Stimulated activated CD4-positive, alpha-beta T cell treated with anti-CD3 and anti-CD28 coated beads, Interleukin-1b, Interleukin-23, amount 100 ng/mL, for 4 hours (primary cell): ENCODE data around the gene ELF1.
"Not testable (repeated sequence)": the region's sequence is repeated elsewhere in the genome, so short reads cannot be mapped to it uniquely, and the experiment has no call there.

Source experiments
- DNase-seq, 2 donors: peaks; one replicate each; pipeline ENCODE4 v3.0.0-alpha.2; 2020; ENCODE audit warnings: low read depth in 2 of 2

Gene ELF1

DNA sequence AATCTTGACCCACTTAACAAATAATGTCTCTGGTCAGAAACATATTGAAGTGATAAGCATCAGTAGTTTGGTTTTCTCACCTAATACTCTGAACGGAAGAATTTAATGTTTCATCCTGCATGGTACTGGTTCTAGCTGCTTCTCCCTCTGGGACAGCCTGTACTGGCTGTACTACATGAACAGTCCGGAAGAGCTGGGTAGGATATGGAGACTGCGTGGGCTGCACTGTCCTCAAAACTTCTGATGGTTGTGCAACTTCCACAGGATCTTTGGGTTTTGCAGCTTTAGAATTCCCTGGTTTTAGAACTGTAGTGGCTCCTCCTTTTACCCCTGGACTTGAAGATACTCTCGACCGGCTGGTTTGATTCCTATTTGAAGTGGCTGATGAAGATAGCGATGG, 78.3 kb downstream of the ELF1 start:
- no peak for DNase-seq

DNA sequence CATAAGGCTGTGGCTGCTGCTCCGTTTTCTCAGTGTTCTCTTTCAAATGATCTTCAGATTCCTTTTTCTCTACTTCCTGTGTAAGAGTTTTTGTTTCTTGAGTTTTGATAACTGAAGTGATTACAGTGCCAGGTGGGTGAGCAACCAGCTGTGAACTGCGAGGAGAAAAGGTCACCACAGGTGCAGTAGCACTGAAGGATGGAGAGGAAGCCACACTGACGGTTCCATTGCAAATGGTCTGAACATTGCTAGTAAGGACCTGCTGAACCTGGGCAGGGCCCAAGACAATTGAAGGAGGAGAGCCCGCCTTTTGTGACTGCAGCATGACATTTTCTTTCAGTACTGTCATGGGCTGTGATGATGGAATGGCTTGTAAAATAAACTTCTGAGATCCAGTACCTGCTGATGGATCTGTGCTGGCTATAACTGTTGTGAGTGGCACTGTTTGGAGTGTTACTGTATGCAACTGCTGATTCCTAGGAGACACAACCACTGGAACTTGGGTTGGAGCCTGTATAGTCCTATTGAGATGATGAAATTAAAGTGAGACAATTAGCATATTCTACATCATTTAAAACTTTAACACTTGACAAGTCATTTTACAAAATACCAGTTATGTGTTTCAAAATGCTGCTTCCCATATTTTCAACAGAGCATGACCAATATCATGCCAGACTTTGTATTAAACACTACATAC, 85.5 kb downstream of the ELF1 start:
- no peak for DNase-seq

DNA sequence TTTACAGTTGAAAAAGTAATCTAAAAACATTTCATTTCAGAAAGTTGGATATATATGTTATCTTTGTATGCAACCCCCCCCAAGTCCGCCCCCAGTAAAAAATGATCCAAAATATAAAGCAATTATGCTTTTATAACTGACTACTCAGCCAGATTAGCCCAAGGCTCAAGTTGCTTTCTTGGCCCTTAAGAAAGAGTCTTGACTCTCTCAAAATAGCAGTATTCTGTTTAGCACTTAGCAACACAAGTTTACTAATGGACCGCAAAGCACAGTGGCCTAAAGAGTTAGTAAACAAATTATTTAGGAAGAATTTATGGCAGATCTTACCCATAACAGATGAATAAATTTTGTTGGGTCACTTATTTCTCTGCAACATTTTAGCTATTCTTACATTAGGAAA, 86.9 kb downstream of the ELF1 start:
- DNase-seq, result no peak

DNA sequence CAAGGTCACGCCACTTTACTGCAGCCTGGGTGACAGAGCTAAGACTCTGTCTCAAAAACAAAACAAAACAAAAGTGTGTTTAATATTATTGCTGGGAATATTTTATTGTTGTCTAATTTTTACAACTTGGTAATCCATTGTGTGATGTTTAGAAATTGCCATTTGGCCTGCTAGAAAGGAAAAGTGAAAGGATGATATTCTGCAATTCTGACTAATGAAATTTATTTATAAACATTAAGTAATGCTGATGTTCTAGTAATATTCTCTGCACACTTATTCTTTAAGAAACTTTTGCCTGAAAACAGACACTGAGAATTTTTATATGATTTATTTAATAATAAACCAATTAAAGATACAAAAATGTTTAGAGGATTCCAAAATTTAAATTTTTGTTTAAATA, 87.4 kb downstream of the ELF1 start:
- DNase-seq, result no peak

DNA sequence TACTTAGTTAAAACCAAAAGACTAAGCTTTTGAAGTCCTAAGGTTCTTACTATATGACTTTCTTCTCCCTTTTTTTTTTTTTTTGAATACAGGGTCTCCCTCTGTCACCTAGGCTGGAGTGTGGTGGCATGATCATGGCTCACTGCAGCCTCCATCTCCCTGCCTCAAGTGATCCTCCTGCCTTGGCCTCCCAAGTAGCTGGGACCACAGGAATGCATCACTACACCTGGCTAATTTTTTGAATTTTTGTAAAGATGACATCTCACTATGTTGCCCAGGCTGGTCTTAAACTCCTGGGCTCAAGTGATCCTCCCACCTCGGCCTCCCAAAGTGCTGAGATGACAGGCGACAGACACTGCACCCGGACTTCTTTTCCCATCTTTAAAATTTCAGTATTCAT, 89.2 kb downstream of the ELF1 start:
- not testable (repeated sequence) for DNase-seq

DNA sequence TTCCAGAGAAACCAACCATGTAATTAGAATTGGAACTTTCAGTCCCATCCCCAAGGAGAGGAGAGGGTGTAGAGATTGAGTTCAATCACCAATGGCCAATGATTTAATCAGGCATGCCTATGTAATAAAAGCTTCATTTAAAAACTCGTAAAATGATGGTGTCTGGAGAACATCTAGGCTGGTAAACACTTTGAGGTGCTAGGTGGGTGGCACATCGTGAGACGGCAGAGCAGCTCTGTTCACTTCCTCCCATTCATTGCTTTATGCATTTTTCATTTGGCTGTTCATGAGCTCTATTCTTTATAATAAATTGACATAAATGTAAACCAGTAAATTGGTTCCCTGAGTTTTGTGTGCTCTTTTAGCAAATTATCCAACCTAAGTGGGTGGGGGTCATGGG, 90.1 kb downstream of the ELF1 start:
- DNase-seq, result no peak

DNA sequence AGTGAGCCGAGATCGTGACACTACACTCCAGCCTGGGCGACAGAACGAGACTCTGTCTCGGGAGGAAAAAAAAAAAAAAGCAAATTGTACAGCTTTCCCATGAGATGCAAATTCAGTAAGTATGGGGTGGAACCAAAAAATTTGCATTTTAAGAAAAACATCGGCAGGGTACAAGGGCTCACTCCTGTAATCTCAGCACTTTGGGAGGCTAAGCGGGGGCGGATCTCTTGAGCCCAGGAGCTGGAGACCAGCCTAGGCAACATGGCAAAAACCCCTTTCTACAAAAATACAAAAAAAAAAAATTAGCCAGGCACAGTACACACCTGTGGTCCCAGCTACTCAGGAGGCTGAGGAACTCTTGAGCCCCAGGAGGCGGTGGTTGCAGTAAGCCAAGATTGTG, 91.2 kb downstream of the ELF1 start:
- DNase-seq, result no peak

DNA sequence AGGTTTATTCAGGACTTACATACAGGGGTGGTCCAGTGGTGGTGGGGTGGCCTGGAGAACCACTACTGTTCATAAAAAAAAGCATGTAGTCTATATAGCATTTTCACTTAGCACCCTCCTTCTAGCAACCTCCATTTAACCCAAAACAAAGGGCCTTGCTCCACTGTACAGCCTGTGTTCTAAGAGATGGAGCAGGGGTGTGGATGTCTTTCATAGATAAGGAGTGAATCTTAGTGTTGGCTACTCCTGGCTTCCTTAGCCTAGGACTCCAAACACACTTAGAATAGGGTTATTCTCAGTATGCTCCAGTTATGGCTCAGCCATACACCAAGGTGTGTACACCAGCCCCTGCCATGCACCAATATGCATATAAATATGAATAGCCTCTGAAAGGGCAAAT, 95.2 kb downstream of the ELF1 start:
- no peak for DNase-seq

DNA sequence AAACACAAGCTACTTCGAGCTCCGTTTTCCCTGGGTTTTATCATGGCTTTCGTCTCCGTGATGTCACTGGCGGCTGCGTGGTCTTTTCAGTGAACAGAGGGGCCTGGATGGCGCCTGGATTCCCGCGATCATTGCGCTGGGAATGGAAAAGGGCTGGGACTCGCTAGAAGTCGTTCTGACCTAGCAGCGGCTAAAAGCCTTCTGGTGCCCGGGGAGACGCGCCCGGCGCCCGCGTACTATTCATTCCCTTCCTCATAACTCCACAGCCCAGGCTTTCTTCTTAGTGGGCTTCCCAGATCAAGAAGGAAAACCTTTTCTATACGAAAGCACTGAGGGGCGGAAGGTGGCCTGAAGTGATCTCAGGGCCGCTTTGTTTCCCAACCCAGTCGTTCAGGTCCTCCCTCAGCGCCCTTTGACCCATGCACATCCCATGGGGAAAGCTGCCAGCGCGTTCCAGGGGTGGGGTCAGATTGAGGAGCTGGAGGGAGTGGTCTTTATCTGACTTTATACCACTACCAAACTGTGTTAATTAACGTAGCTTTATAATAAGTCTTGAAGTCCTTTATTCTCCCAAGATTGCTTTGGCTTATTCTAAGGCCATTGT, 96.6 kb downstream of the ELF1 start:
- DNase-seq, result no peak

DNA sequence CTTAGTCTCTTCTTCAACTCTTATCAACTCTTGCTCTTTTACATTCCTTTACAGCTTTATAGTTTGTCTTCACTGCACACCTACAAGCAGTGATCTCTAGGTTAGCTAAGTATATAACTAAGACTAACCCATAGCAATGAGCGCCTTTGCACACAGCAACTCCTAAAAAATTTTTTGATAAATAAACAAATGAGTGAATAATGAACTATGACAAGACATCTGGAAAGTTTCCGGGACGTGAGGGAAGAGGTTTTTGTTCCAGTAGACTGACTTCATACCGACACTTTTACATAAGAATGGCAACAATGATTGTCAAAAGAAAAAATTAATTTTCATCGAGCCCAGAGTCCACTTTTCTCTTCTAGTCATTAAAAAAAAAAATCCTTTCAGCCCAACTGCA, 98.3 kb downstream of the ELF1 start:
- DNase-seq, result no peak

DNA sequence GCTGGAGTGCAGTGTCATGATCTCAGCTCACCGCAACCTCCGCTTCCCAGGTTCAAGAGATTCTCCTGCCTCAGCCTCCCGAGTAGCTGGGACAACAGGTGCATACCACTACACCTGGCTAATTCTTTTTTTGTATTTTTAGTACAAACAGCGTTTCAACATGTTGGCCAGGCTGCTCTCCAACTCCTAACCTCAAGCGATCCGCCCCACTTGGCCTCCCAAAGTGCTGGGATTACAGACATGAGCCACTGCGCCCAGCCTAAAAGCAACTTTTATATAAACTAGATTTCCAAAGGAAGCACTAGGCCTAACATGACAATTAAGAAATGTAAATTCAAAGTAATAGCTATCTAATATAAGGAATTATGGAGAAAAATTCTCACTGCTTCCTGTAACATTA, 99.2 kb downstream of the ELF1 start:
- not testable (repeated sequence) for DNase-seq

DNA sequence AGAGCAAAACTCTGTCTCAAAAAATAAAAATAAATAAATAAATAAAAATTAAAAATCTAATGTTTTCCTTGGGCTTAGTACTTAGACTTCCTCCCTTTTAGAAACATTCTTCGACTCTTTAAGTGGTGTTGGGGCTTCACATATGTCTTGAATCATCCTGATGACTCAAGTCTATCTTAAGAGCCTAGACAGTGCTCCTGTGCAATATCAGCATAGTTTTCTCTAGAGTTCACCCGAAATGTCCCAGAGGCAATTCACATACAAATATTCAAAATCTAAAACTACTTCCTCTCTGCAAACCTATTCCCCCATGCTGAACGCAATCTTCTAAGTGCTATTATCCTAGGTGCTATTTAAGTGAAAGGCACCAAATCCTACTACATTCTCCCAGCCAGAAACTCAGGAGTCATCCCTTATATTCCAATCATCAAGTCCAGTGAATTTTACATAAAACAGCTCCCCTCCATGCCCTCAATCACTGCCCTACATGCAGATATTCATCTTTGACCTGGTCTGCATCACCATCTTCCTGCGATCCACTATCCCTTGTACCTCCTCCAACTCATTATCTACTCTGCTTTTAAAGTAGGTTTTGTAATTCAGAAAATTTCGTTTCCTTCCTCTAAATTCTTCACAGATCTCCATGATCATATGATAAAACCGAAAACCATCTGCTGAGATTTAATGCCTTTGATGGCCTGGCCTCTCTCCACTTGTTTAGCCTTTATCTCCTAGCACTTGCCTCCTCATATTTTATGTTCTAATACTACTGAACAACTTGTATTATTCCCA, 102.7 kb downstream of the ELF1 start:
- DNase-seq, result no peak

DNA sequence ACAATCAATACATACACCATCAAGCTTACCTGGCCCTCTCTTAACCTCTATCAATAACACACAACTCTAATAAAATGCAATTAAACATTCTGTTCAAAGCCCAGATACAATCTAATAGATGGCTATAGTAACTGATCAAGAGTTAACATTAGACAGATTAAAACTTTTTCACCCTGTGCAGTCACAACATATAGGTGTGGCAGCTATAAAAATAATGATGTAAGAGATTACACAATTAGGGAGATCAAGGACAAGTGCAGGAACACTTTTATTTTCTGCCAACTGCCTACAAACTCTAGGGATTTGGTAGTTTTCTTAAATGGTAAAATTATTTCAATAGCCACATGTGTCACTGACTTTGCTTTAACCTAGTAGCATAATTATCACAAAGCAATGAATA, 104.3 kb downstream of the ELF1 start:
- not testable (repeated sequence) for DNase-seq

DNA sequence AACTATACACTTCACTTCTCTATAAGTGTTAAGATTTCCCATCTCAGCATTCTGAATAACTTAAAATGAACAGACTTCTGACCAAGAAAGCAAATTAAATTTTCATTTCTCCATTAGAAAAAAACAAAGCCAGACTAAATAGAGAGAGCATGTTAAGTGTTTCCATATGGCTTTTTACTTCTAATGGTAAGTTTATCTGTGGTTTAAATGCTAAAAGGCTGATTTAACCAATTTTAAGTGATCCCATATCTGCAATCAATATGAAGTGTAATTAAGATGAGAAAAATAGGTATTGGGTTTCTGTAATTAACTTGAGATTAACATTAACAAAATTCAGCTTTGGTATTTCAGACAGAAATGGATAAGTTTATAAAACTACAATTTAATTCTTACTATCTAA, 107.8 kb downstream of the ELF1 start:
- DNase-seq, result no peak

DNA sequence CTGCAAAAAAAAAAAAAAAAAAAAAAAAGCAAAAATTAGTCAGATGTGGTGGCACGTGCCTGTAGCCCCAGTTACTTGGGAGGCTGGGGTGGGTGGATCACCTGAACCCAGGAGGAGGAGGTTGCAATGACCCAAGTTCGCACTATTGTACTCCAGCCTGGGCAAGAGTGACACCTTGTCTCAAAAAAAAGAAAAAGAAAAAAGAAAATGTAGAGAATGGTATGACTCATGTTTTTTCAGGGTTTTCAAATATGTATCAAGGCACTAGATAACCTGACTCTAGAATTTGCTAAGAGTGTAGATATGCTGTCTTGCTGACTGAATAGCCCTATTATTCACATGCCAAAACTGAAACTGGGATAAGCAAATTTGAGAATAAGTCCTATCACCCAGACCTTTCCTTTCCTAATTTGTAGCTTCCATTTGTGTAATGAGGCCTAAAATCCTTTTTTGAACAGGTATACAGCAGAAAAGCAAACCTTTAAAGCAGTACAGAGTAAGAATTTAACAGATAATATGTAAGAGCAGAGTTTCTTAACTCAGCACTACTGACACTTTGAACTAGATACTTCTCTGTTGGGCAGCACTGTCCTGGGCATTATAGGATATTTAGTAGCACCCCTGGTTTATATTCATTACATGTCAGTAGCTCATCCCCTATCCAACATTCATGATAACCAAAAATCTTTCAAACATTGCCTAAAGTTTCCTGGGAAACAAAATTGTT, 108.6 kb downstream of the ELF1 start:
- no peak for DNase-seq

DNA sequence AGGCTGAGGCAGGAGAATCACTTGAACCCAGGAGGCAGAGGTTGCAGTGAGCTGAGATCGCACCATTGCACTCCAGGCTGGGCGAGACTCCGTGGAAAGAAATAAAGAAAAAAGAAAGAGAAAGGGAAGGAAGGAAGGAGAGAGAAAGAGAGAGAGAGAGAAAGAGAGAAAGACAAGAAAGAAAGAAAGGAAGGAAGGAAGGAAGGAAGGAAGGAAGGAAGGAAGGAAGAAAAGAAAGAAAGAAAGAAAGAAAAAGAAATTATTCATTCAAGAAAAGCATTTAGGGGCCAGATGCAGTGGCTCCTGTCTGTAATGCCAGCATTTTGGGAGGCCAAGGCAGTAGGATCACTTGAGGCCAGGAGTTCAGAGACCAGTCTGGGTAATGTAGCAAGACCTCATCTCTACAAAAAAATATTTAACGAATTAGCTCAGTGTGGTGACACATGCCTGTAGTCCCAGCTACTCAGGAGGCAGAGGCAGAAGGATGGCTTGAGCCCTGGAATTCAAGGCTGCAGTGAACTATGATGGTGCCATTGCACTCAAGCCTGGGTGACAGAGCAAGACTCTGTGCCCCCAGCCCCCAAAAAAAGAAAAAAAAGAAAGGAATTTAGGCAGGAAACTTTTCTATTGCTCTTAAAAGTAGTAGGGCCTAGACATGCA, 109.4 kb downstream of the ELF1 start:
- not testable (repeated sequence) for DNase-seq

DNA sequence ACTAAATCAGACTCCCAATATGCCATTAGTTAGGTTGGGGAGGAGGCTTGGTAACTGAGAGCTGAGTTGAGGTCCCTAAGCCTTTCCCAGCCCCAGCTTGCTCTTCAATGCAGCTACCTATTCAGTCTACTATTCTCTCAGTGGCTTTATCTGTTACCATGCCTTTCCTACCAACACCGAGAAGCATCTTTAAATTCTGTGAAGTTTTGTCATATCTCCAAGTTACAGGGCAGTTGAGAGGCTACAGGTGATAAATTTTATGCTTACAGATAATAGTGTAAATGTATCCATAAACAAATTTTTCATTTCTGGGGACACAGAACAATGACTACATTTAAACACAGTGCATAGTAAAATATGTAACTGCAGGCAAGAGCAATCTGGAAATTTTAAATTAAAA, 110.6 kb downstream of the ELF1 start:
- DNase-seq, result no peak

DNA sequence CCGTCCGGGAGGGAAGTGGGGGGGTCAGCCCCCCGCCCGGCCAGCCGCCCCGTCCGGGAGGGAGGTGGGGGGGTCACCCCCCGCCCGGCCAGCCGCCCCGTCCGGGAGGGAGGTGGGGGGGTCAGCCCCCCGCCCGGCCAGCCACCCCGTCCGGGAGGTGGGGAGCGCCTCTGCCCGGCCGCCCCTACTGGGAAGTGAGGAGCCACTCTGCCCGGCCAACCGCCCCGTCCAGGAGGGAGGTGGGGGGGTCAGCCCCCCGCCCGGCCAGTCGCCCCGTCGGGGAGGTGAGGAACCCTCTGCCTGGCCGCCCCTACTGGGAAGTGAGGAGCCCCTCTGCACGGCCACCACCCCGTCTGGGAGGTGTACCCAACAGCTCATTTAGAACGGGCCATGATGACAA, 118.1 kb downstream of the ELF1 start:
- DNase-seq, result not testable (repeated sequence)

DNA sequence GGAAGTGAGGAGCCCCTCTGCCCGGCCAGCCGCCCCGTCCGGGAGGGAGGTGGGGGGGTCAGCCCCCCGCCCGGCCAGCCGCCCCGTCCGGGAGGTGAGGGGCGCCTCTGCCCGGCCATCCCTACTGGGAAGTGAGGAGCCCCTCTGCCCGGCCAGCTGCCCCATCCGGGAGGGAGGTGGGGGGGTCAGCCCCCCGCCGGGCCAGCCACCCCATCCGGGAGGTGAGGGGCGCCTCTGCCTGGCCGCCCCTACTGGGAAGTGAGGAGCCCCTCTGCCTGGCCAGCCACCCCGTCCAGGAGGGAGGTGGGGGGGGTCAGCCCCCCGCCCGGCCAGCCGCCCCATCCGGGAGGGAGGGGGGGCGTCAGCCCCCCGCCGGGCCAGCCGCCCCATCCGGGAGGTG, 118.5 kb downstream of the ELF1 start:
- DNase-seq, result not testable (repeated sequence)

DNA sequence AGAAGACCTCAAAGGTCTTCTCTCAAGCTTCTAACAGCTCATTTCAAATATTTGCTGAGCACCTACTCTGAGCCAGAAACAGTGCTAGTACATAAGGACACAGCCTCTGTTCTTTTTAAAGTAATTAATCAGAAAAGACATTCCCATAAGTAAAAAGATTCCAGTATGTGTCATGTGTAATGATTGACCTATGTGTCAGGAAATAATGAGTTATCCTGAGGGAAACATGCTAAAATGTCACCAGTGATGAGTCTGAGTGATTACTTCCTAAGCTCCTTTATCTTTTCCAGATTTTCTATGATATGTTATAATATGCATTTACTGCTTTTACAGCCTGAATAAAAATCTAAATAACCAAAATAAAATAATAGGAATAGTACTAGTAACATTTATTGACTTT, 122.1 kb downstream of the ELF1 start:
- DNase-seq, result no peak

DNA sequence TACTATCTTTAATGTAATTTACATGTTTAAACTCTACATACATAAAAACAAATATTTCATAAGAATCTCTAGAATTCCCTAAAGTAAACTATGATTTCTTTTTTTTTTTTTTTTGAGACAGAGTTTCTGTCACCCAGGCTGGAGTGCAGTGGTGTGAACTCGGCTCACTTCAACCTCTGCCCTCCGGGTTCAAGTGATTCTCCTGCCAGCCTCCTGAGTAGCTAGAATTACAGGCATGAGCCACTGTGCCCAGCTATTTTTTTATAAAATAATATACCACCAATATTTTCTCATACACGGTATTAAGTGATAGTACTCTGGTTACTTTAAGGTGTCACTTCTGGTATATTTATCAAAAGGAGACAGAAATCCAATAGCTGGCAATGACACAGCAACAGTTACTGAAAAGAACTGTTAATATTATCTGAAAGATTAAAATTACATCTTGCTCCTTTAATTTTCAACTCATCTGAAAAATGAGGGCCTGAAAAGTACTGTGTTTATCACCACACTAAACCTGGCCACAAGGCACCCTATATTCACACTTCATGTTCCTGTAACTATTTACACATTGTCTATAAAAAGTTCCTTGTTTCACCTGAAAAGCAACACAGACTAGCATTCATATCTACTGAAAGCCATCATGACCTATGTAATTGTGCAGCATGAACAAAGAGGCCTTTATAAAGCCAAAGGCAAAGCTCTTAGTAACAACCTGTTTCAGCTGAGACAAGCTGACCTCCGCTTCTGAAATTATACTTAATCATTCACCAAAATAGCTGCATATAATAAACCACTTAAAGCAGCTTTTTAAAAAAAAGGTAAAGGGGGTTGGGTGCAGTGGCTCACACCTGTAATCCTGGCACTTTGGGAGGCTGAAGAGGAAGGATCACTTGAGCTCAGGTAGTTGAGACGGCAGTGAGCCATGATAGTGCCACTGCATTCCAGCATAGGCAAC, 123.6 kb downstream of the ELF1 start:
- DNase-seq, result no peak
